Activated naive CD8-positive, alpha-beta T cell treated with anti-CD3 and anti-CD28 coated beads for 36 hours (primary cell): Measurements from ENCODE around the gene MTFMT. TPM values are rescaled to one million over a fixed set of nuclear protein-coding genes. Genes with fewer than 3 reads are reported as not detected.

Source experiments
- DNase-seq: peaks from one replicate; pipeline ENCODE4 v3.0.0; 2021
- H3K27ac Mint-ChIP-seq: one replicate; pipeline ENCODE4 v1.8.0; 2022; ENCODE audit warnings: mild to moderate bottlenecking, moderate library complexity, mixed read lengths
- H3K27me3 Mint-ChIP-seq: one replicate; pipeline ENCODE4 v1.8.0; 2022; ENCODE audit warnings: mild to moderate bottlenecking, mixed read lengths
- H3K36me3 Mint-ChIP-seq: one replicate; pipeline ENCODE4 v1.8.0; 2021; ENCODE audit warnings: mild to moderate bottlenecking, mixed read lengths
- H3K4me1 Mint-ChIP-seq: one replicate; pipeline ENCODE4 v1.8.0; 2021; ENCODE audit warnings: mixed read lengths
- H3K4me3 Mint-ChIP-seq: one replicate; pipeline ENCODE4 v1.8.0; 2022; ENCODE audit warnings: mild to moderate bottlenecking, moderate library complexity, mixed read lengths
- H3K9me3 Mint-ChIP-seq: one replicate; pipeline ENCODE4 v1.8.0; 2022; ENCODE audit warnings: mixed read lengths
- total RNA-seq, 2 experiments: library from RNA; stranded (reverse); gene quantifications; one replicate each; pipeline ENCODE4 v1.2.3, GENCODE V29; 2021

The MTFMT gene
- total RNA-seq, 2 experiments from 2014 or later, result 26.8 to 28.3 TPM

GRCh38 chr15:65067317-65067644 is 37.8 kb upstream of the MTFMT start:
- Mint-ChIP-seq H3K27ac (no peak overlapping the region), H3K36me3 (no peaks in the 10 kb centered on the region), H3K9me3 (no peaks in the 10 kb centered on the region), H3K4me3 (peak overlapping the region; percentile 59), H3K4me1 (peaks cover 6% of the 10 kb centered on the region), H3K27me3 (peaks cover 36% of the 10 kb centered on the region)
- DNase-seq, result no peak

DNA sequence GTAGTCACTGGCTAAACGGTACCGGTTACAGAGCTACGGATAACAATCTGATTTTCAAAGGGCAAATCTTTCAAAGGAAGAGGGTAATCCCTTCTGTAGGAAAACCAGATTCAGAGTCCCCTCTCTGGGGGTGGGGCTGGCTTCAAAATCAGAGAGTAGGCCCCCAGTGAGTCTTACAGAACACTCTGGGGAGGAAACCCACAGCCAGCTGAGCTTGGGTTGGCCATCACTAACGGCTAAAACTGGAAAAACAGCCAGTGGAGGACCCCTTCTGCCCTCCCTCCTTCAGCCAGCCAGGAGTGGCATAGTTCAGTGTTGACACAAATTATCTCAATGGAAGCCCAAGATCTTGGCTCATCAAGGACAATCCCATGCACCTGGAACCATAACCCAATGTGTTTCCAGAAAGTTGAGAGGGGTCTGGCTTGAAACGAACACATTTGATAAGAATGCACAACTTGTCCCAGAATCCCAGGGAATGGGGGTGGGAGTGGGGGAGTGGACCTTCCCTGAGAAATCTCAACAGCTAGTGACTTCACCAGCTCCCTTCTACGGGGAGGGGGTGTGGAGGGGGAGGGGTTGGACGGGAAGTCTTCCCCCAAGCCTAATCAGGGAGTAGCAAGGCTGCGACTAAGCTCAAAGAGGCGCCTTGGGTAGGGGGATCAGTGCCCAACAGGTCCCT is 37.3 kb upstream of the MTFMT start:
- Mint-ChIP-seq H3K4me1 (peaks cover 6% of the 10 kb centered on the region), H3K9me3 (no peaks in the 10 kb centered on the region), H3K36me3 (no peaks in the 10 kb centered on the region), H3K27me3 (peaks cover 36% of the 10 kb centered on the region), H3K27ac (no peak overlapping the region), H3K4me3 (peak overlapping the region; percentile 59)
- DNase-seq, result no peak

- H3K36me3 Mint-ChIP-seq, result no peaks in the 10 kb centered on the region
- no peak overlapping the region for H3K4me3 Mint-ChIP-seq
- no peaks in the 10 kb centered on the region for H3K9me3 Mint-ChIP-seq
- DNase-seq, result no peak
- peaks cover 6% of the 10 kb centered on the region for H3K4me1 Mint-ChIP-seq
- no peak overlapping the region for H3K27ac Mint-ChIP-seq
- peaks cover 36% of the 10 kb centered on the region for H3K27me3 Mint-ChIP-seq
Observed at GRCh38 chr15:65066001-65066634, 36.7 kb upstream of the MTFMT start.

DNA sequence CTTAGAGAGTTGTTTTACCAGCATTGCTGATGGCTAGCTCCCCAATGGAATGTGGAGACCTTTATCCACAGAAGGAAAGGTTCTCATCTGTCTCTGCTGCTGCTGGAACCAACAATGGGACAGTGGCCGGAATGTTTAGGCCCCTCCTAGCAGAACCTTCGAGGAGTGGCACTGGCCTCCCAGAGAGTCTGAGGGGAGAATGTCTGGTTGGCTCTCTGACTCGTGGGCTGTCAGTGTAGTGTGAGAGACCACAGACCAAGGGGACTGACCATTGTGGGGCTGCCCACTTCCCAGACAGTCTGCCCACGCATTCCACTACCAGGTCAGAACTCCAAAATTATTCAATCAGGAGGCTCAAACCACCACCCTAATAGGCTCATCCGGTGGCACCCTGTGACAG is 33.3 kb upstream of the MTFMT start:
- DNase-seq, result no peak
- no peaks in the 10 kb centered on the region for H3K36me3 Mint-ChIP-seq
- peaks cover 29% of the 10 kb centered on the region for H3K27me3 Mint-ChIP-seq
- no peak overlapping the region for H3K27ac Mint-ChIP-seq
- no peak overlapping the region for H3K4me3 Mint-ChIP-seq
- H3K4me1 Mint-ChIP-seq, result peaks cover 3% of the 10 kb centered on the region
- no peaks in the 10 kb centered on the region for H3K9me3 Mint-ChIP-seq

DNA sequence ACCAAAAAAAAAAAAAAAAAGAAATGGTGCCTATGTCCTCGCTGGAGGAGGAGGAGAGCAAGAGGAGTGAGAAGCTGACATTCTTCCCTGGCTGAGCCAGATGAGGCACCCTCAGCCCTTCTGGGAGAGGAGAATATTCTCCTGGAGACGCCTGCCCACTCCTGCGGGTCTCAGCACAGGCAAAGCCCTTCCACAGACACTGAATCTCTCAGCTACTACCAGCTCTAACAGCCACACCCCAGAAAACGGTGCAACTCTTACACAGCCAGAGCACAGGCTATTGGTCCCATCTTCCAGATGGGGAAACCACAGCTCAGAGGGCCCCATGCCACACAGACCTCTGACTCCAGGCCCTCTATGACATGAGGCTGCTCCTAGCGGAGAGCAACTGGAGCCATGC is 32.6 kb upstream of the MTFMT start:
- H3K27ac Mint-ChIP-seq, result no peak overlapping the region
- H3K4me1 Mint-ChIP-seq, result no peaks in the 10 kb centered on the region
- no peak overlapping the region for H3K4me3 Mint-ChIP-seq
- no peak for DNase-seq
- no peaks in the 10 kb centered on the region for H3K9me3 Mint-ChIP-seq
- H3K27me3 Mint-ChIP-seq, result peaks cover 24% of the 10 kb centered on the region
- no peaks in the 10 kb centered on the region for H3K36me3 Mint-ChIP-seq

DNA sequence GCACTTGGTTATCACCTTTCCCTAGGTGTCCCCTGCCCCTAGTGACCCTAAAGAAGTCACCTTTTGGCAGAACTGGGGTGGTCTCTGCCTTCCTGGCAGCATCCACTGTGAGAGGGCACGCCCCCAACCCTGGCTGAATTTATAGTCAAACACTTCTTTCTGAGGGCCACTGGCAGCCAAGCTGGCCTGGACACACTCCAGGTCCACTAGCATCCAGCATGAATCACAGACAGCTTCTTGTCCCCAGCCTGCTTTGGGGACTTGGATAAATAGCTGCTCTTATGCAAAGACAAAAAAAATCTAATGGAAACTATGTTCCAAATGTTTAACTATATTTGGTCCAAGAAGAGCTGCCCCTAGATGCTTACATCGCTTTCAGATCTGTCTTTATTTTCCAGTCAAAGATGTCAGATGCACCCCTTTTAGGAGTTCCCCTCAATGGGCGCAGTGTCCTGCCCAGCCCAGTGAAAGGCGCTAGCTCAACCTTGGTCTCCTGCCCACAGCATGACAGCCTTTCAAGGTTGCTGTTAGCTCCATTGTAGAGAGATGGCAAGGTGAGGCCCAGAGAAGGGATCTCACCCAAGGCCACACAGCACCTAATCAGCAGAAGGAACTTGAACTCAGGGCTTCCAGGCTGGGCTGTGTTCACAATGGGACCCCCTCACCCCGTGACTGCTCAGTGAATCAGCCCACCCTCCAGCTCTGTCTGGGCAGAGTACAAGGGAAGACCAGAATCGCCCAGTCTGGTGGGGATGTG is 31.4 kb upstream of the MTFMT start:
- Mint-ChIP-seq H3K27me3 (peaks cover 13% of the 10 kb centered on the region), H3K36me3 (no peaks in the 10 kb centered on the region), H3K27ac (no peak overlapping the region), H3K4me3 (no peak overlapping the region), H3K4me1 (no peaks in the 10 kb centered on the region), H3K9me3 (no peaks in the 10 kb centered on the region)
- no peak for DNase-seq

GRCh38 chr15:65059931-65060596 is 30.6 kb upstream of the MTFMT start:
- Mint-ChIP-seq H3K4me1 (peaks cover 2% of the 10 kb centered on the region), H3K27ac (no peak overlapping the region), H3K4me3 (no peak overlapping the region), H3K9me3 (no peaks in the 10 kb centered on the region), H3K36me3 (no peaks in the 10 kb centered on the region), H3K27me3 (peaks cover 6% of the 10 kb centered on the region)
- DNase-seq, result no peak

DNA sequence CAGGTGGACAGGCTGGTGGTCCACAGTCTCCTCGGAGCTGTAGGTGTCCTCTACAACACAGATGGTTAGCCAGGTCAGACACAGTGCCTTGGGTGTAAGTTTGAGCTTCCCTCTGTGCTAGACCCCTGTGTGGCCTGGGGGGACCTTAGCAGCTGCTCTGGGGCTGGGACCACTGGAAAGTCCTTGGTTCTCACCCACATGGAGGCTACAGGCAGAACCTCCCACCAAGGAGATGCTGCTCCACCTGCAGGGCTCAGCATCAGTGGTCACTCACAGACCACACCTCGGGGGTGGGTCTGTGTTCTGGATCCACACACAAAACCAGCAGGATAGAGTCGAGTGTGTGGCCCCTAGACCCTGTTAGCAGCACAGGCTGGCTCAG is 29.9 kb upstream of the MTFMT start:
- no peak overlapping the region for H3K27ac Mint-ChIP-seq
- H3K9me3 Mint-ChIP-seq, result no peaks in the 10 kb centered on the region
- peaks cover 2% of the 10 kb centered on the region for H3K4me1 Mint-ChIP-seq
- DNase-seq, result no peak
- no peak overlapping the region for H3K4me3 Mint-ChIP-seq
- peaks cover under 1% of the 10 kb centered on the region for H3K27me3 Mint-ChIP-seq
- H3K36me3 Mint-ChIP-seq, result no peaks in the 10 kb centered on the region

DNA sequence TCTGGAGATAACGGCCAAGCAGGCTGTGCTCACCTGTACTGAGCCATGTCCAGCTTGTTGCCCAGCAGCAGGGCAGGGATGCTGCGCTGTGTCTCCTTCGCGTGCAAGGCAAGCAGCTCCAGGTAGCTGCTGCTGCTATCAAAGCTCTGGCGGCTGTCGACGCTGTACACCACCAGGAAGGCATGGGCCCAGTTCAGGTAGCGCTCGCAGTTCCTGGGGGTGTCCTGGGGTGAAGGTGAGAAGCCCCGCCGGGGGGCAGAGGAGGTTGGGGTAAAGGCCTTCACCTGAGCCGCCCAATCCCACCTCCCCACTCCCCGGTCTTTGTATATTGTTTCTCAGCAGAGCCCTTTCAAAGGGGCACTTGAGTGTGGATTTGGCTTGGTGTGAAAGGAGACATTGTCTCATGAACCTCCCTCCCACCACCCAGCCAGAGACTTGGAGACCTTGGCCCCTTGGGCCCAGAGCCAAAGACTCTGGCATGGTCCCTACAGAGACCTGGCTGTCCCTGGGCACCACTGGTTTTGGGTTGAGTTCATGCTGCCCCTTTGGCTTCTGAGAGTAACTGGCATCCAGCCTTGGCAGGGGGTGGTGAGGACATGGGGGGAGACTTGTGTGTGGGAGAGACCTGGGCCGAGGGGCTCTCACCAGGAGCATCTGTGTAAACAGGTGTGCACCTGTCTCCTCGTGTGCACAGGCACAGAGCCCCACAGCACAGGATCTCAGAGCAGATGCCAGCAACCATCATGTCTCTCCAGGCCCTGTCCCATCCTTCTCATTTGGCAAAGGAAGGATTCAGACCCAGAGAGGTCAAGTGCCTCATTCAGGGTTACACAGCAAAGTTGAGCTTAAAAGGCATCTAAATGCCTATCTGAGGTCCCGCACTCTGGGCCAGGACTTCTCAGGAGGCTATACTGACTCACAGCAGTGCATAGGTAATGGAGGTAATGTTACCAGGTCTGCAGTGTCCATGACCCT is 29.2 kb upstream of the MTFMT start:
- H3K27me3 Mint-ChIP-seq, result no peaks in the 10 kb centered on the region
- H3K4me3 Mint-ChIP-seq, result no peak overlapping the region
- no peaks in the 10 kb centered on the region for H3K9me3 Mint-ChIP-seq
- H3K36me3 Mint-ChIP-seq, result no peaks in the 10 kb centered on the region
- no peak overlapping the region for H3K27ac Mint-ChIP-seq
- no peak for DNase-seq
- peaks cover 2% of the 10 kb centered on the region for H3K4me1 Mint-ChIP-seq

DNA sequence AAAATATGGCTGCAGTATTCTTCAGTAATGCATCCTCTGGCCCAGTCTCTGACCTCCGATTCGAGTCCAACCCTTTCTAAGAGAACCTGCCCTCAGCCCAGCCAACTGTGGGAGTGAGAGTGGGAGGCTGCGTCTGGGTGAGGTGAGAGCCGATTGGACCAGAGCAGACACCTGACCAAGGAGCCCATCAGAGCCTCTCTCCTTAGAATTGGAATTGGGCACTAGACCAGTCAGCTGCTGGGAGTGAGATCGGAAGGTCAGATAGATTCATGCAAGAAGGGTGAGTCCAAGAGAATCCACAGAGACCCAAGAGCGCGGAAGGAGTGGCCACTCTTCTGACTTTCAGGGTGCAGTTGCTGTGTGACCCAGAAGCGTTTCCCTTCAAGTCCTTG is 28.1 kb upstream of the MTFMT start:
- DNase-seq, result no peak
- Mint-ChIP-seq H3K4me1 (peaks cover 2% of the 10 kb centered on the region), H3K27ac (no peak overlapping the region), H3K9me3 (no peaks in the 10 kb centered on the region), H3K27me3 (no peaks in the 10 kb centered on the region), H3K36me3 (no peaks in the 10 kb centered on the region), H3K4me3 (no peak overlapping the region)

GRCh38 chr15:65056868-65057548 is 27.6 kb upstream of the MTFMT start:
- Mint-ChIP-seq H3K4me3 (no peak overlapping the region), H3K27me3 (no peaks in the 10 kb centered on the region), H3K27ac (no peak overlapping the region), H3K9me3 (no peaks in the 10 kb centered on the region), H3K4me1 (peaks cover 2% of the 10 kb centered on the region), H3K36me3 (no peaks in the 10 kb centered on the region)
- DNase-seq, result no peak

DNA sequence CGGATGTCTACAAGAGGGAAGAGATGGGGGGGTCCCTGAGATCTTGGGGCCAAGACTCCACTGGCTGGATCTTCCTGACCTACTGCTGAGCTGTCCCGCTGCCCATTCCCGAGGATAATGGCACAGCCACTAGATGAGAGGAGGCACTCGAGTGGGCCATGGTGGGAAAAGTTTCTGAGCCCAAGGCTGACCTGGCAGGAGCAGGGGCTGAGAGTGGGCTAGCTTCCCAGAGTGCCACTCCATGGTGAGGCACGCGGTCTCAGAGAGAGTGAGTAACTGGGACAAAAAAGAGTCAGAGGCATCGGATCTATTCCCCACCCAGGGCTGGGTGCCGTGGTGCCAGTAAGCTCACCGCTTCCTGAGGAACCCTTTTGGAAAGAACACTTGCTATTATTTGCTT is 26.7 kb upstream of the MTFMT start:
- H3K4me3 Mint-ChIP-seq, result no peak overlapping the region
- H3K27me3 Mint-ChIP-seq, result no peaks in the 10 kb centered on the region
- DNase-seq, result no peak
- no peaks in the 10 kb centered on the region for H3K36me3 Mint-ChIP-seq
- H3K9me3 Mint-ChIP-seq, result no peaks in the 10 kb centered on the region
- H3K27ac Mint-ChIP-seq, result no peak overlapping the region
- H3K4me1 Mint-ChIP-seq, result peaks cover 2% of the 10 kb centered on the region

GRCh38 chr15:65055201-65055870 is 25.9 kb upstream of the MTFMT start:
- Mint-ChIP-seq H3K4me1 (peaks cover 3% of the 10 kb centered on the region), H3K36me3 (no peaks in the 10 kb centered on the region), H3K27ac (no peak overlapping the region), H3K27me3 (peaks cover 1% of the 10 kb centered on the region), H3K4me3 (no peak overlapping the region), H3K9me3 (no peaks in the 10 kb centered on the region)
- DNase-seq, result no peak
